HG03060 (cell line): ENCODE results near the gene PREX1.

Experiments used
- ATAC-seq: cut with Tn5 transposase; IDR thresholded peaks from one replicate; pipeline ENCODE4 v1.9.1; 2021; ENCODE audit warnings: low read depth, moderate number of reproducible peaks; ENCODE audit not compliant: unreplicated experiment

The PREX1 gene

DNA sequence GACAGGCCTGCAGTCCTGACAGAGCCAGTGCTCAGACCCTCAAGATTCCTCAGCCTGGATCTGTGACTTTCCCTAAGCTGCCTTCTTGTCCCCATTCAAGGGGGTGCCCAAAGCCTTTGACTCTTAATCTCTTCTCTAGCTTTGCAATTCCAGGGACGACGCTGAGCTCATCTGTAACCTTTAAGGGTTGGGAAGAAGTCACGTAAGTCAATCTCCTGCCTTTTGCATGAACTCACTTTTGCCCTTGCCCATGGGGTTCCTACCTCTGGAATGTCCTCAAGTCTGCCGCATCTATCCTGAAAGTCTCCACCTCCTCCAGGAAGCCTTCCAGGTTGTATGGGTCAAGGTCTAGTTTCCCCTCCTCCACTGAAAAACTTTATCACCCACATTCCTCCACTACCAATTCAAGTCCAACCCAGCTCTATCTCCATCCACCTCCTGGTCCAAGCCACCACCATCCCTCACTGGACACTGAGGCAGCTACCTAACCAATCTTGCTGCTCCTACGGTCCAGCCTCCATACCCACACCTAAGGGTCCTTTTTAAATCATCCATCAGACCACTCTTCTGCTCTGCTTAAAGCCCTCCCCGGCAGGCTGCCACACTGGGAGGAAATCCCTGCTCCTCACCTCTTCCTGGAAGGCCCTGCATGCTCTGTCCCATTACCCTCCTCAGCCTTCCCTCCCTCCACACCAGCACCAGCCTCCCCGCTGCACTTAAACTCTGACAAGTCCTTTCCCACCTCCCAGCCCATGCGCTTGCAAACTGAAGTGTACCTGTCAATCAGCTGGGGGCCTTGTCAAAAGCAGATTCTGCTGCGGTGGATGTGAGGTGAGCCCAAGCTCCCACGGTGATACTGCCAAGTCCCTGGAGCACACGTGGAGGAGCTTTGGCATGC lies 29.7 kb downstream of the PREX1 start:
- no peak for ATAC-seq

DNA sequence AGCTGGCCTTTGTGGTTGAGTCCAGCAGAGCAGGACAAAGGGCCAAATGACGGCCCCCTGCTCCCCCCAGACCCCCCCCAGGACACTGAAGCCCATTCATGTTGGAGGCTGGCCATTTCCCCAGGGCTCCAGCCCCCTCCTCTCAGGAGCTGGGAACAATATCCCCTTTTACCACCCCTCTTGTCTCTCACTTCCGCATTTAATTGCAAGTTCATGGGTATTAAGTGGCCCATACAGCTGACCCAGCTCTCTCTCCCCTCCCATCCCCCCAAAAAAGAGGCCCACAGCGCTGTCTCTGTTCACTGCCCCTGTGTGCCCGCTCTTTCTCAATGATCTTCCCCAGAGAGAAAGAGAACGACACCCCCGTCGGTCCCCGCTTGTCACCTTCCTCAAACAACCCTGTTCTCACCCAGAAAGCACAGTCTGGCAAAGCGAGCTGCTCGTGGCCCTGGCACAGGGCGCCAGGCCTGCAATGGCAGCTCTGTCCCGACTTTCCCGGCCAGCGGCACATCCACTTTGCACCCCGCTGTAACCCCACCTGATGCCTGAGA lies 30.4 kb downstream of the PREX1 start:
- ATAC-seq, result no peak

DNA sequence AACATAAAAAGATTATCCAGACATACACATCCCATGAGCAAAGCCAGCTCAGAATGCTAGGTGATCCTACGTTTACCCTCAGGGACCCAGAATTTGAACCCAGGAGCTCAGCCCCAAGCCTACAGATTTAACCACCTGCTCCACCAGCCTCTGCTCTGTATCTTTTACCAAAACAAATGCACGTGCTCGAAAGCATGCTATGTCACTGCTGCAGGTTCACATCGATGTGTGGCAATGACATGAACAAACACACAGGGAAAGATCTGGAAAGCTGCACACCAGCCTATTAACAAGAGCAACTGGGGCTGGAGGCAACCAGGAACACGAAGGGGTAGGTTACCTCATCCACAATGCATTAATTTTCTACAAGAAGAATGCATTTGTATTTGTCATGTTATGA lies 32.1 kb downstream of the PREX1 start:
- ATAC-seq, result no peak

GRCh38 chr20:48794816-48795457 lies 32.9 kb downstream of the PREX1 start:
- no peak for ATAC-seq

GRCh38 chr20:48794360-48794759 lies 33.4 kb downstream of the PREX1 start:
- ATAC-seq, result no peak

- ATAC-seq, result no peak
Measured at GRCh38 chr20:48793776-48794175, 34.0 kb downstream of the PREX1 start.

DNA sequence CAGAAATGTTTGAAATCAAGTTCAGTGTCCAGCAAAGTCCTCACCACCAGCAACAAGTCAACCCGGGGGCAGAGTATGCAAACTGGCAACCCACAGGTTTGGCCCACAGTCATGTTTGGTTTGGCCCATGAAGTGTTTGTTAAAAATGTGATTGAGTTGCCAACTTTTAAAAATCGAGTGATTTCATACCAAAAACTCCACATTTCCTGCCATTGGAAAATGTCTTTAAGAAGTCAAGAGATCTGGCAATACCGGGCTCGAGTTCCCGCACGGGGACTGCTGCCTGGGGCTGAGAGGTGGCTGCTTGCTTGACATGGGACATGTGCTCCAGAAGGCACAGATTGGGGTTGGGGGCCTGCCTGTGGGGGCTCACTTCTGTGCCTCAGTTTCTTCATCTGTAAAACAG lies 36.1 kb downstream of the PREX1 start:
- ATAC-seq, result no peak

DNA sequence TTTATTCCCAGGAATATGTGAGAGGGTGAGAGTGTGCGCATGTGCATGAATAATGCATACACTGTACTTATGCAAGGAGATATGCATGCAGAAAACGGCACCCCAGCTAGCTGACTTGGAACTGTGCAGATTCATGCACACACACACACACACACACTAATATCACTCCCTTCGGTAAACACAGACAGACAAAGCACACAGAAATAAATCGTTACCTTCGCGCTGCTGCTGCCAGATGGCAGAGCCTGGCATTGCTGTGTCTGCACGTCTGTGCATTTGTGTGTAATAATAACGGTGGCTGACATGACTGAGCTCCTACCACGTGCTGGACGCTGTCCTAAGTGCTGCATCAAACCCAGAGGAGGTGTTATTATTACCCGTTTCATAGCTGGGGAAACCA lies 36.8 kb downstream of the PREX1 start:
- no peak for ATAC-seq

GRCh38 chr20:48790473-48791003 lies 37.3 kb downstream of the PREX1 start:
- ATAC-seq, result no peak

DNA sequence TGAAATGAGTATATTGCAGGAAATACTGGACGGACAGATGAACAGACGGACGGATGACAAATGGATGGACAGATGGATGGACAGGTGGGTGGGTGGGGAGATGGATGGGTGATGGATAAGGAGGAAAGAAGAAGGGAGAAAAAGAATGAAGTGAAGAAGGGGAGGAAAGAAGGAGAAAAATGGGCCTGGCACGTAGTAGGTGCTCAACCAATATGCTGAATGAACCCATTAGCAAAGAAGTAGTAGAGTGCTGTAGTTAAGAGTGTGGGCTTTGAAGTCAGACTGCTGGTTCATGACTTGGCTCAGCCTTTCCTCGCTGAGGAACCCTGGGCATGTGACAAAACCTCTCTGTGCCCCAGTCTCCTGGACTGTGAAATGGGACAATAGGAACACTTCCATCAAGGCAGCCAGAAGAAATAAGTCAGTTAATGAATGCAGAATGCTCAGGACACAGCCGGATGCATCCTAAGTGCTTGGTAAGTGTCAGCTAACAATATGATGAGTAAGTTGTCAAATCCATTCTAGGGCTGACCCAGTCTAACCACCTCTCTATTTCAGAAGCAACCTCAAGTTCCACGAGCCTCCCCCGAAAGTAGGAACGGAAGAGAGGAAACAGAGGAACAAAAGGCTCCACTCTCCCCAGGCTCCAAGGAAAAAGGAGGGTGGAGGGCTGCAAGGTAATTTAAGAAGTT lies 37.9 kb downstream of the PREX1 start:
- ATAC-seq, result no peak

GRCh38 chr20:48789185-48789668 lies 38.6 kb downstream of the PREX1 start:
- ATAC-seq, result peak; percentile 8

DNA sequence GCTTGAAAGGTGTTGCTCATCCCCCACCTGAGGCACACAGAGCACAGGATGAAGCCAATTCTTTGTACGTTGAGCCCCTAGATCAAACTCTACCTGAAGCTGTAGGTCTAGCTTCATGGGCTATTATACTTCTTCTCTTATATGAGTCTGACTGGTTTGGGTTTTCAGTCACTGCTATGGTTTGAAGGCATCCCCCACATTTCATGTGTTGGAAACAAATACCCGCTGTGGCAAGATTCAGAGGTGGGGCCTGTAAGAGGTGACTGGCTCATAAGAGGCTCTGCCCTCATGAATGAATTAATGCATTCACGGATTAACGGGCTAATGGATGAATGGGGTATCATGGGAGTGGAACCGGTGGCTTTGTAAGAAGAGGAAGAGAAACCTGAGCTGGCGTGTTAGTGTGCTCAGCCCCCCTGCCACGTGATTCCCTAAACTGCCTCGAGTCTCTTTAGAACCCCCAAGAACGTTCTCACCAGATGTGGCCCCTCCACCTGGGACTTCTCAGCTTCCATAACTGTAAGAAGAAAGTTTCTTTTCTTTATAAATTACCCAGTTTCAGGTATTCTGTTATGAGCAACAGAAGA lies 39.2 kb downstream of the PREX1 start:
- peak; percentile 35 for ATAC-seq

- no peak for ATAC-seq
Measured at GRCh38 chr20:48787861-48788375, 39.9 kb downstream of the PREX1 start.

DNA sequence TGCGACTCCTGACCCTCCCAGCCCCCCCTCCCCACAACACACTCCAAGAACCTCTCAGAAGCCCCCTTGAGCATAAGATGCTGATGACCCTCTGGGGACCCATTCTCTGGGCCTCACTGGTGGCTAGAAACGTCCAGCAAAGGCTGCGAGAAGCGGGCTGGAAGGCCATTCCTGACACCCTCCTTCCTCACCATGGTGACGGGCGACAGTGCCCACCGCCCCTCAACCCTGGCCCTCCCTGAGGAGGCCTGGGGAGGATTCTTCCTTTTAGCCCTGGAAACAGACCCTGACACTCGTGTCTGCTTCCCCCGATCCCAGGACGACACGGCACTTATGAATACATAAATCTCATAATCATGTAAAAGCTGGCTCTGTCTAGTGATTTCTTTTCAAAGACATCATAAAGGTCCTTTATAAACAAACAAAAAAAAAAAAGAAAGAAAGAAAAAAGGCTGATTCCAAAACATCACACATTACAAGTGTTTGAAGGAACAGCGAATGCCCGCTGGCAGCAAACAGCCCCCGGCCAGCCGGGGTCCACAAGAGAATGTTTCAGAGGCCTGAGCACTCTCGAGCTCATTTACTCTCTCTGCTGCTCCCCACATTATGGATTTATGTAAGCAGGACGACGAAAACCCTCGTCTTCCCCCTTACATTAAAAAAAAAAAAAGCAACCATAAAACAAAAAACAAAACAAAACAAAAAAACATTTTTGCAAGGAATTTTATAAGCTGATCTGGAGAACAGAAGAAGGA lies 40.7 kb downstream of the PREX1 start:
- no peak for ATAC-seq

- ATAC-seq, result no peak
Measured at GRCh38 chr20:48785801-48786200, 42.0 kb downstream of the PREX1 start.

DNA sequence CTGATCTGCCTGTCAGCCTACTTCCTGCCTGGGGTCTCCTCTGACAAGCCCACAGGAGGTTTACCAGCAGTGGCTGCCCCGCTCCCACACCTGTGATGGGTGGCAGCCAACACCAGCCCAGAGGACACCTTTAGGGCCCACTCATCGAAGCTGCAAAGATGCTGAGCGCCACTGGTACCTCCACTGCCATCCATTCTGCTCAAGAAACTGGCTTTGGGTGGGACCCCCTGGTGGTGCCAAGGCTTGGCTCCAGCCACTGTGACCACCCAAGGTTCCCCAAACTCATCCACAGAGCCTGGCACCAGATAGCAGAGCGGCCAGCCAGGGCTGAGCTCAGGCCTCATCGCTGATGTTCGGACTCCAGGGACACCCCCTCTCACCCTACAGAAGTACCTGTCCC lies 42.5 kb downstream of the PREX1 start:
- no peak for ATAC-seq

DNA sequence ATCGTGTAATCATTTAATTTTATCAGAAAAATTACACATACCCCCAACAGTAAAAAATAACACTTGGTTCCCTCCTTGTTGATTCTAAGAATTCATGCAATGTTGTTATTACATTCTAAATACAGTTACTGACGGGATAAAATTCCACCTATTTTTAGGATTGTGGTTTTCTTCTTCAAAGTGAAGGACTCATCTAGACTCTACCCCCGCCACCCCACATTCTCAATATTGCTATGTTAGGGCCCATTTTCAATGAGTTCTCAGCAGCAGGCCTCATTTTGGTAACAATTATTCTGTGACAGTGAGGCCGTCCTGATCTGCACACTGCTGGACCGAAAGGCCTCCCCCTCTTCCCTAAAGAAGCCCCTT lies 43.5 kb downstream of the PREX1 start:
- no peak for ATAC-seq

- ATAC-seq, result no peak
Measured at GRCh38 chr20:48783533-48784272, 44.1 kb downstream of the PREX1 start.

DNA sequence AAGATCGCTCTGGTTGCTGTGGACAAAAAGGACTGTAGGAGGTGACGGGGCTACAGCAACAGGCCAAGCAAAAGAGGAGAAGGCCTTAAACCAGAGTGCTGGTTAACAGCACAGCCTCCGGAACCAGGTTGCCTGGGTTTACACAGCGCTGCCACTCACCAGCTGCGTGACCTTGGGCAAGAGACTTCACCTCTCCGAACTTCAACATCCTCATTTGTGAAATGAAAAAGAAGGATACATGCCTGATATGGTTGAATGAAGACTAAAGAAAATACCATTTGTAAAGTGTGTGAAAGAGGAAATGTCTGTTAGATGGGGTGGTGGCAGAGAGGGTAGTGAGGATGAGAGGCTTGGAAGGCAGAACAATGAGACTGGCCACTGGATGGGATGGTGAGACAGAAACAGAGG lies 44.9 kb downstream of the PREX1 start:
- ATAC-seq, result no peak
